GM12801 (cell line): ENCODE measurements around the gene EHD1.

Experiments used
- CTCF ChIP-seq: IDR thresholded peaks from one replicate; pipeline ENCODE4 v1.5.1; 2011; ENCODE audit warnings: control low read depth; ENCODE audit not compliant: insufficient read length; ENCODE audit errors: extremely low read depth

The EHD1 gene

GRCh38 chr11:64856382-64857227 is 21.8 kb downstream of the EHD1 start:
- TF ChIP-seq CTCF: no peak

- TF ChIP-seq CTCF: no peak
Observed at GRCh38 chr11:64855596-64856304, 22.7 kb downstream of the EHD1 start.

DNA sequence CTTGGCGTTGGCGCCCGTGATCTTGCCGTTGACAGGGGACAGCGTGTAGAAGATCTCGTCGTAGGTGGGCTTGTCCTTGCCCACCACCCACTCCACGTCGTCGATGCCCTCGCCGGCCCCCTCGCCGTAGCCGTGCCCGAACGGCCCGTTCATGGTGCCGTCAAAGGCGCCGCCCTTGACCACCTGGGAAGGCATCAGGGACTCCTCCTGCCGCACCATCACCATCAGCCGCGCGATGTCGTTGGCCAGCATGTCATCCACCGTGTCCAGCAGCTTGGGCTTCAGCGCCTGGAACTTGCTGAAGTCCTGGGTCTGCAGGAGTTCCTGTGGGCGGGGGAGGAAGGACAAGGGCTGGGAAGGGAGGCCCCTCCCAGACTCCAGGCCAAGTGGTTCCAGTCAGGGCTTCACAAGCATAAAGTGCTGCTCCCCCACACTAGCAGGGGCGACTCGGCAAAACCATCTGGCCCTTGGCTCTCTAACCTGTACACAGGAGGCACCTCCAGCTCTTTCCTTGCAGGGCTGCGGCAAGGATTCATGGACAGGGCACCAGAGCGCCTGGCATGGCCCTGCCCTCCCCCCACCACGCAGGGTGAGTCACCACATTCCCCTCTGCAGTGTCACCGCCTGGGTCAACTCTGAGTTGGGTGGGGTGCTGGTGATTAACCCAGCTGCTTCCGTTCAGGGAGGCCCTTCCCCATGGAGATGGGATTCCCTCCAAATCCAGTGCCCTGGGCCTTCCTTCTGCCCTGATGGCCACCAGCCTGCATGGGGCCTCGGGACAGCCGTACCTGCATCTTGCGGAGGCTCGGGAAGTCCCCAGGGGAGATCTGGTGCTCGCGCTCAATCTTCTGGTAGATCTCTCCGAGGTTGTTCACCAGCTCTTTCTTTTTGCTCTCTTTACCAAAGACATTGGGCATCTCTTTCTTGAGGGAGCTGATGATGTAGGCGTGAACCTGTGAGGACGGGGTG is 23.6 kb downstream of the EHD1 start:
- TF ChIP-seq CTCF: no peak

- no peak for TF ChIP-seq CTCF
Observed at GRCh38 chr11:64854157-64854533, 24.3 kb downstream of the EHD1 start.

DNA sequence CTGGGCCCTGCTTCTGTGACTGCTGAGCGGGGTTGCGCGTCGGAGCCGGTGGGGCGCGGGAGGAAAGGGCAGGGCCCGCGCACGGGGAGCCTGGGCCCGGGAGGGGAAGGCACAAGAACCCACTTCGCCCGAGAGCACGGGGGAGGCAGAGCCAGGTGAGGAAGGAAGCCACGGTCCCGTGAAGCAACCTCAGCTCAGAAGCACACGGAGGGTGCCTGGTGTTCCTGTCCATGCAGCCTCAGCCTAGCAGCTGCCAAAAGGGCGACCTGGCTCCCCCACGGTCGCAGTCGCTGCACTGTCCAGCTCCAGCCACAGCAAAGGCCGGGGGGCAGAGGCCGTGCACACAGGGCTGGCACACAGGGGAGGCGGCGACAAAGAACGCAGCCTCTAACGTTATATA is 24.7 kb downstream of the EHD1 start:
- TF ChIP-seq CTCF: no peak

DNA sequence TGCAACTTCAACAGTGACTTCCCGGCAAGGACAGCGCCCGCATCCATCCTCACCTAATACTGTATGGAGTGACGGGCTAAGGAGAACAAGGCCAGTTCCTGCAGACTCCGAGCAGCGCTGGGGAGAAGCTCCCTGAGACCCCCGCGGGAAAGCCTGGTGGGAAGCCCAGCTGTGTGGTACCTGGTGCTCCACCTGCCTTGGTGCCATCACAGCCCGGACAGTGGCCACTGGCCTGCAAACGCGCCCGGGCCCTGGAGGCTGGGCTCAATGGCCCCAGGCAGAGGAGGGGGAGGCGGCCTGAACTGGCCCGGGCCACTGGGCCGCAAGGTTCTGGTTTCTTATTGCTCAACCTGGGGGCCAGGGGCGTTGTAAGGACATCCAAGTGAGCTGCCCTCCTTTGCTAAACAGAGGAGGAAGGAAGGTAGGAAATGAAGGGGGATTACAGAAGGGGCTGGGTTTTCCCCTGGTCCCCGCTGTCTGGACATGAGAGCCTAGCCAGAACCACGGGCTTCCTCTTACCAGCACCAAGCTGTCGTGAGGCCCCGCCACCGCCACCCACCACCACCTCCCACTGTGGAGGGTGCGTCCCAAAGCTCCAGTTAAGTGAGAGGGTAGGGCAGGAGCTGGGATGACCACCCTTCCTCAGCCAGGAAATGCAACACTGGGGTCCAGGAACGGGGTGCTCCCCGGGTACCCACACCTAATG is 25.5 kb downstream of the EHD1 start:
- TF ChIP-seq CTCF: no peak
